Measurements from ENCODE around the gene AP1M1.

GRCh38 chr19:16190736-16191135 is 7.0 kb upstream of the AP1M1 start:
- TF ChIP-seq ZNF76 (tag by site-specific recombination; IDR thresholded peaks at IDR 0.05; ENCODE audit: borderline replicate concordance, low read depth) = no peak
- TF ChIP-seq YY1 (tag by site-specific recombination; IDR thresholded peaks at IDR 0.05) = no peak
- no peak for TF ChIP-seq CTCF (tag by site-specific recombination; IDR thresholded peaks at IDR 0.05)

All from HEK293 (cell line).